ENCODE results near the gene MCL1. TPM values are rescaled to one million over a fixed set of nuclear protein-coding genes. Genes with fewer than 3 reads are reported as not detected.

The MCL1 gene
- total RNA-seq, 2 donors from 2014 or later, result 277 to 307 TPM

DNA sequence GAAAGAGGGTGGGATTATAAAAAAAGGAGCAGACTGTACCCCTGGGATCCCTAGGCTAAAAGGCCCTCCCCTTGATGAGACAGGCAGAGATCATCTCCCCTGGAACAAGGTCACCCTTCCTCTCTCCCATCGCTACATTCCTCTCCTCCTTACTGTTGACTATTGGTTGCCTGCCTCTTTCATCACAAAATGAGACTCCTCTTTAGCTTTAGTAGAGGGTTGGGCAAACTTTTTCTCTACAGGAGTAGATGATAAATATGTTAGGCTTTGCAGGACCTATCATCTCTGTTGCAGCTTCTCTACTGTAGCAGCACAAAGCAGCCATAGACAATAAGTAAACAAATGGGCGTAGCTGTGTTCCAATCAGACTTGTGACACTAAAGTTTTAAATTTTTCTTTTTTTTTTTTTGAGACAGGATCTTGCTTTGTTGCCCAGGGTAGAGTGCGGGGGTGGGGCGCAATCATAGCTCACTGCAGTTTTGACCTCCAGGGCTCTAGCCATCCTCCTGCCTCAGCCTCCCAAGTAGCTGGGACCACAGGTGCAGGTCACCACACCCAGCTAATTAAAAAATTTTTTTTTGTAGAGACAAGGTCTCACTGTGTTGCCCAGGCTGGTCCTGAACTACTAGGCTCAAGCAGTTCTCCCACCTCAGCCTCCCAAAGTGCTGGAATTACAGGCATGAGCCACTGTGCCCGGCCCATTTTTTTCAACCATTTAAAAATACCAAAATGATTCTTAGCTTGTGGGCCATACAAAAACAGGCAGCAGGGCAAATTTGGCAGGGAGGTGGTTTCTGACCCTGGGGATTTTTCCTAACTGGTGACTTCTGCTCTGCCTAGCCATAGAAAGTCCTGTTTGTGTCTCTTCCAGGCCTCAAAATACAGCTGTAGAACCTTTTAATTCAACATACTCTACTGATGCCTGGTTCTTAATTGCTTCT is 15.1 kb downstream of the MCL1 start:
- Mint-ChIP-seq H3K27ac (peak overlapping the region; percentile 100), H3K9me3 (no peaks in the 10 kb centered on the region), H3K36me3 (peaks cover 0 to 4% of the 10 kb centered on the region in 2 donors)
- ATAC-seq, result no peak
- DNase-seq (ENCODE audit: low spot score in 2 of 2), result no peak

DNA sequence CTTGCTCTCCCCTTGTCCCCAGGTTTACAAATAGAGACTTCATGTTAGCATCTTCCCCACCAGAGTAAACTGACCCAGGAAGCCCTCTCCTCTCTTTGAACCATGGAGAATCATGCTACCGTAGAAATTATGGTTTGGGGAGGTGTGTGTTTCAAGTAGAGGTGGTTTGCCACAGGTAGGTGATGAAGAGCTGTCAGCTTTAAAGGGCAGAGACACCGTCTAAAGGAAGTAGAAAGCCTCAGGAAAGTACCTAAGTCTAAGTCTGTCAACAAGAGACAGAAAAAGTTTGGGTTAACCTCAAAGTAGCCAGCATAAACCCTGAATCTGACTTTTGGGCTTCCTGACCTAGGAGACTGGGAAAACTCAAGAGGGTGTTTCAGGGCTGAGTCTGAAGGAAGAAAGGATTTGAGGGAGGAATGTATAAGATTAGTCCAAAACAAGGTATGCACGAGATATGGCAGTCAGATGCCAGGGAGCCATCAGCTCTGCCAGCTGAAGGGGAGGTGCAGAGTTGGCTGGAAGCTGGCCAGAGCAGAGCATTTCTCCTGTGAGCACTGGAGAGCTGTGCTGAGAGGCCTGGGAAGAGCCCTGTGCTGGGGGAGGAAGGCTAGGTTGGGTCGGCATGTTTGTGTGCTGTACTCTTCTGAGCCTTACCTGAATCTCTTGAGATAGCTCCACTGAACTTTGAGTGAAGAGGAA is 15.9 kb downstream of the MCL1 start:
- Mint-ChIP-seq H3K27ac (peak overlapping the region; percentile 100), H3K36me3 (peaks cover 0 to 4% of the 10 kb centered on the region in 2 donors), H3K9me3 (no peaks in the 10 kb centered on the region)
- ATAC-seq (peak; percentile 28 to 39), DNase-seq (ENCODE audit: low spot score in 2 of 2) (peak in 1 of 2 donors; percentile 39)

DNA sequence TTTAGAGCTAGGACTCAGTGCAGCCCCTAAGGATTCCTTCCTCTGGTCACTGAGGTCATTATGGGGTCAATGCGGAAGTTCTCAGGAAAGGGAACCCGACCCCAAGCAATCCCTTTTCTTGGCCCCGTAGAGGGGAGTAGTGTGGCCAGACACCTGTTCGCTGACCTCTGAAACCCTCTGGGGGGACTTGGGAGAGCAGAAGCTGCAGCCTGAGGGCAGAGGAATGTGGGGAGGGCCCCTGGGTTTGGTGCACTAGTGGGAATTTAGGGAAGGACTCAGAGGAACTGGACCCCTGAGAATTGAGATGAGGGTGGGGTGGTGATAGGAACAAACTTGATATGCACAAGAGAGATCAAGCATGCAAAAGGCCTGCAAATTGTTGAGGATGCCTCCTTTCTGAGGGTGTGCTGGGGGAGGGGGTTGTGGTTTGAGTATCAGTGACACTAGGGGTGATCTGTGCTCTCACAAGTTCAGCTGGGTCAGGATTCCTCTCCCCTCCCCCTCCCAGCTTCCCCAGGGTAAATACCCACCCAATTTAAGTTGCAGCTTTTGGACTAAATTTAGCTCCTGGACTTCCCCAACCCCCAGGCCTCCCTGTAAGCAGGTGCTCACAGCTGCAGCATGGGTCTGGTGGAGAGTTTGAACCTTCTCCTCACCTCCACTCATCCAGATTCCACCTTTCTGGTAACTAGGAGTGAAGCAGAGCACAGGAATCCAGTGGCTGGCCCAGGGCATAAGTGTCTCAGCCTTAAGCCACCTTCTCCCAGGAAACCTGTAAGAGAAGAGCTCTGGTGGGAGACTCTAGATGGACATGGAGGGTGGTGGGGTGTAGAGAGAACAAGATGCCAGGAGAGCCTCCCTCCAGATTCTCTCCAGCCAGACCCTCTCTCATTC is 16.7 kb downstream of the MCL1 start:
- peak overlapping the region; percentile 100 for H3K27ac Mint-ChIP-seq
- H3K36me3 Mint-ChIP-seq, result peaks cover 0 to 4% of the 10 kb centered on the region in 2 donors
- ATAC-seq (peak; percentile 29 to 36), DNase-seq (ENCODE audit: low spot score in 2 of 2) (peak; percentile 74 to 84)
- no peaks in the 10 kb centered on the region for H3K9me3 Mint-ChIP-seq

DNA sequence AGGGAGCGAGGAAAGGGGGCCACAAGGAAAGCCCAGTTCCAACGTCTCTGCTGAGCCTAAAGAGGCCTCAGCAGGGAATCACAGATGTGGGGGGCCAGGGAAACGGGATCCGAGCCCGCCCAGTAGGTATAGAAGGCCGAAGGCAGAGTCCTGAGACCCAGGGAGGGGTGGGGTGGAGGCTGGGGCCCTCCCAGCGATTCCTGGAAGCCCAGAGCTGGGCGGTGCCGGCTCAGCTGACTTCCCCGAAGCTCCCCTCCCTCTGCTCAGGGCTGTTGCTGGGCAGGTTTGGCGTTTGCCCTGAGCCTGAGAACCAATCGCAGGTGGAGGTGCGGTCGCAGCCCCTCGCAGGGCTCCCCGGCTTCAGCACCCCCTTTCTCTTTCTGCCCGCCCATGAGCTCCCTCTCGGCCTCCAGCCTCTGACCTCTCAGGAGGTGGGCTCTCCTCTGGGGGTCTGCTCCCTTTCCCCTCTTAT is 17.4 kb downstream of the MCL1 start:
- peaks cover 0 to 1% of the 10 kb centered on the region in 2 donors for H3K36me3 Mint-ChIP-seq
- ATAC-seq, result peak; percentile 58 to 60
- DNase-seq (ENCODE audit: low spot score in 2 of 2), result peak; percentile 90
- H3K9me3 Mint-ChIP-seq, result no peaks in the 10 kb centered on the region
- peak overlapping the region; percentile 100 for H3K27ac Mint-ChIP-seq

DNA sequence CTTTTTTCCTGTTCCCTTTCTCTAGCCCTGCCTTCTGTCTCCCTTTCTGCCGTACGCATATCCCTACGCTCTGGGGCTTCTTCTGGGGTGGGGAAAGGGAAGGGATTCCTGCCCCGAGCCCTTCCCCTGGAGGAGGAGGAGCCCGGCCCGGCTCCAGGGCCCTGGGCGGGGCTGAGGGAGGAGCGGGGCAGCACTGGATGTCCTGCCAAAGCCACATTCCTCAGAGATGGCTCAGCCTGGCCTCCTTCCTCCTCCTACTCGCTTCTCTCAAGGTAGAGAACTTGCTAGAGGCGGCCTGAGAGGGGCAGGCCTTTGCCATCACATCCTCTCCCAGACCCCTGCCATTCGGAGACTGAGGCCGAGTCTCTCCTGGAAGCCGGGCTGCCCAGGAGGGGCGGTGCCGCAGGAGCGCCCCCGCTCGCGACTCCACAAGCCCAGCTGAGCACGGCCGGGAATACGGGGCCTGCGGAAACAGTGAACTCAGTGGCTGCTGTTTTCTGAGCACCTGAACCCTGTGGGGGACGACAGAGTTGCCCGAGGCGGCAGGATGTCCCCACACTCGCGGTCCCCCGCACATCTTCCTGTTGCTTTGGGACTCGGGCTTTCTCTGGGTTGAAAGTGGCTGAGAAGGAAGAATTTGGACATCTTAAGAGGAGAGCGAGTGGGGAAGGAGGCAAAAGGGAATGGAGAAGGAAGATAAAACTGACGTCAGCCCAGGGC is 18.0 kb downstream of the MCL1 start:
- Mint-ChIP-seq H3K9me3 (no peaks in the 10 kb centered on the region), H3K27ac (peak overlapping the region; percentile 100), H3K36me3 (no peaks in the 10 kb centered on the region)
- ATAC-seq (peak; percentile 42 to 49), DNase-seq (ENCODE audit: low spot score in 2 of 2) (peak; percentile 73 to 85)

DNA sequence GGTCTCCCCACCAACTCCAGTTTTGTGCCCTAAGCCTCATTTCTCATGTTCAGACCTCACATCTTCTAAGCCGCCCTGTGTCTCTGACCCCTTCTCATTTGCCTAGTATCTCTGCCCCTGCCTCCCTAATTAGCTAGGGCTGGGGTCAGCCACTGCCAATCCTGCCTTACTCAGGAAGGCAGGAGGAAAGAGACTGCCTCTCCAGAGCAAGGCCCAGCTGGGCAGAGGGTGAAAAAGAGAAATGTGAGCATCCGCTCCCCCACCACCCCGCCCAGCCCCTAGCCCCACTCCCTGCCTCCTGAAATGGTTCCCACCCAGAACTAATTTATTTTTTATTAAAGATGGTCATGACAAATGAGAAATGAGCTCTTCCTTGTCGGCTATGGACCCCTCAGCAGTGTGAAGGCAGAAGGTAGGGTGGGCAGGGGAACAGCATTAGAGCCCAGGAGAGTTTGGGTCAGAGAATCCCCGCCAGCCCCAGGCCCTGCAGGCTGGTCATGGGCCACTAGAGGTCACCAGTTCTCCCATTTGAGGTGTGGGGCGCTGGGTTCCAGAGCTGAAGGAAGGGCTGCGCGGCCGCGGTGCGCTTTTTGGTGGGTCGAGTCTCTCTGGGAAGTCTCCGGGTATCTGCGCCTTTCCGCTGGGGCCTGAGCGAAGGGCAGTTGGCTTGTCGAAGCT is 18.7 kb downstream of the MCL1 start:
- peak; percentile 87 to 91 for DNase-seq (ENCODE audit: low spot score in 2 of 2)
- H3K27ac Mint-ChIP-seq, result peak overlapping the region; percentile 100
- ATAC-seq, result peak; percentile 38
- no peaks in the 10 kb centered on the region for H3K36me3 Mint-ChIP-seq
- no peaks in the 10 kb centered on the region for H3K9me3 Mint-ChIP-seq

DNA sequence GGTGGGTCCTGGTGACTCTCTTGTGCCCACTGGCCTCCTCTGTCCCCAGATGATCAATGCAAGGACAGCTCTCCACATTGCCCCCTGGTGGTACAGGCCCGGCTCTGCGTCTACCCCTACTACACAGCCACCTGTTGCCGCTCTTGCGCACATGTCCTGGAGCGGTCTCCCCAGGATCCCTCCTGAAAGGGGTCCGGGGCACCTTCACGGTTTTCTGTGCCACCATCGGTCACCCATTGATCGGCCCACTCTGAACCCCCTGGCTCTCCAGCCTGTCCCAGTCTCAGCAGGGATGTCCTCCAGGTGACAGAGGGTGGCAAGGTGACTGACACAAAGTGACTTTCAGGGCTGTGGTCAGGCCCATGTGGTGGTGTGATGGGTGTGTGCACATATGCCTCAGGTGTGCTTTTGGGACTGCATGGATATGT is 19.4 kb downstream of the MCL1 start:
- peak in 1 of 2 donors; percentile 19 for ATAC-seq
- Mint-ChIP-seq H3K27ac (peak overlapping the region; percentile 68 to 100), H3K9me3 (no peaks in the 10 kb centered on the region), H3K36me3 (no peaks in the 10 kb centered on the region)
- peak; percentile 76 to 86 for DNase-seq (ENCODE audit: low spot score in 2 of 2)

DNA sequence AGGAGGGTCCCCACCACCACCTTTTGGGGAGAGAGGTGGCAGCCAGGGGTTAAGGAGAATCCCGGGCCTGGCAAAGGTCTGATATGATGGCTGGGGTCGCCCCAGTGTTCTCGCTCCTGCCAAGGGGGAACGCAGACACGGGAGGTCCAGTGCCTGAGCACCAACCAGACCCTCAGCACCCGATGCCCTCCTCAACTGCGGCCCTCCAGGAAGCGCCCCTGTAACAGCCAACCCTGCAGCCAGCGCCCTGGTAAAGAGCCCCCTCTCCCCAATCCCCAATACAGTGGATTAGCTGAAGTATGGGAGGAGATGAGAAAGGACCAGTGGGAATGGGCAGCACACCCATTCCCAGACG is 19.8 kb downstream of the MCL1 start:
- Mint-ChIP-seq H3K9me3 (no peaks in the 10 kb centered on the region), H3K36me3 (no peaks in the 10 kb centered on the region), H3K27ac (peak overlapping the region in 1 of 2 donors; percentile 100)
- DNase-seq (ENCODE audit: low spot score in 2 of 2), result no peak
- no peak for ATAC-seq

DNA sequence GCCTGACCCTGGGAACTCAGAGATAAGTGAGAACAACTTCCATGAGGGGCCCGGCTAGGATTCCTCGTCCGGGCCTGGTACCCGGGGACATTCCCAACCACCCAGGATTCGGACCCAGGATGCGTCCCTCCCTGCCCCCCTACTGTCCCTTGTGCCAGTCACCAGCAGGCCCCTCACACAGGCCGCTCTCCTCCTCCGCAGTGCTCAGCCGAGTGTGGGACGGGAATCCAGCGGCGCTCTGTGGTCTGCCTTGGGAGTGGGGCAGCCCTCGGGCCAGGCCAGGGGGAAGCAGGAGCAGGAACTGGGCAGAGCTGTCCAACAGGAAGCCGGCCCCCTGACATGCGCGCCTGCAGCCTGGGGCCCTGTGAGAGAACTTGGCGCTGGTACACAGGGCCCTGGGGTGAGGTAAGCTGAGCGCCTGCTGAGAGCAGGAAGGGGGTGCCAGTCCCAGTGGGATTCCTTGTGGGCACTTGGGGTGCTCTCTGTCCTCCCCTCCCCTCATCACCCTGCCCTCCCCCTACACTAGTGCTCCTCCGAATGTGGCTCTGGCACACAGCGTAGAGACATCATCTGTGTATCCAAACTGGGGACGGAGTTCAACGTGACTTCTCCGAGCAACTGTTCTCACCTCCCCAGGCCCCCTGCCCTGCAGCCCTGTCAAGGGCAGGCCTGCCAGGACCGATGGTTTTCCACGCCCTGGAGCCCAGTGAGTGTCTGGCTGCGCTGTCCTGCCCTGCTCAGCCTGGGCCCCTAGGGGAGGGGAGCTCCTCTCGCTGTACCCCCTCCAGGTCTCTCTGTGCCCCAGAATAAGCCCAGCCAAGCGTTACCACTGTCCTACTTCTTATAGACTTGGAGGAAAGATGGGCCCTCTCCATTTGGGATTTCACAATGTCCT is 20.4 kb downstream of the MCL1 start:
- no peak for ATAC-seq
- Mint-ChIP-seq H3K27ac (no peak overlapping the region), H3K9me3 (no peaks in the 10 kb centered on the region), H3K36me3 (no peaks in the 10 kb centered on the region)
- DNase-seq (ENCODE audit: low spot score in 2 of 2), result no peak

DNA sequence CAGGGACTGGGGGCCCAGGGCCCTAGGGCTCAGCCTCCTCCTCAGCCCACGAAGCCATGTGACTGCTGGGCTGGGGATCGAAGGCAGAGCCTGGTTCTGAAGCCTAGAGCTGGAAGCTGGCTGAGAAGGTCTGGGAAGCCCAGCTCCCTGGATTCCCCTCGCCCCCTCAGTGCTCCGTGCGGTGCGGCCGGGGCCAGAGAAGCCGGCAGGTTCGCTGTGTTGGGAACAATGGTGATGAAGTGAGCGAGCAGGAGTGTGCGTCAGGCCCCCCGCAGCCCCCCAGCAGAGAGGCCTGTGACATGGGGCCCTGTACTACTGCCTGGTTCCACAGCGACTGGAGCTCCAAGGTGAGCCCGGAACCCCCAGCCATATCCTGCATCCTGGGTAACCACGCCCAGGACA is 21.1 kb downstream of the MCL1 start:
- DNase-seq (ENCODE audit: low spot score in 2 of 2) (no peak), ATAC-seq (no peak)
- Mint-ChIP-seq H3K27ac (no peak overlapping the region), H3K36me3 (no peaks in the 10 kb centered on the region), H3K9me3 (no peaks in the 10 kb centered on the region)

DNA sequence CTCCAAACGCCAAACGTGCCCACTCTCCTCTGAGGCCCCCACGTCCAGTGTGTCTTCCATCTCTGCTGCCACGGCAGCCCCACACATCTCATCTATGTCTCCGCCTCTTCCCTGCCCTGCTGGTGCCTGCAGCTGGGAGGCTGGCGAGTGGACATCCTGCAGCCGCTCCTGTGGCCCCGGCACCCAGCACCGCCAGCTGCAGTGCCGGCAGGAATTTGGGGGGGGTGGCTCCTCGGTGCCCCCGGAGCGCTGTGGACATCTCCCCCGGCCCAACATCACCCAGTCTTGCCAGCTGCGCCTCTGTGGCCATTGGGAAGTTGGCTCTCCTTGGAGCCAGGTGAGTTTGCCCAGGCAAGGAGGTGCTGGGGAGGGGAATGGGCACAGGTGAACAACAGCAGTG is 21.6 kb downstream of the MCL1 start:
- Mint-ChIP-seq H3K27ac (no peak overlapping the region), H3K9me3 (no peaks in the 10 kb centered on the region), H3K36me3 (no peaks in the 10 kb centered on the region)
- DNase-seq (ENCODE audit: low spot score in 2 of 2), result no peak
- no peak for ATAC-seq

DNA sequence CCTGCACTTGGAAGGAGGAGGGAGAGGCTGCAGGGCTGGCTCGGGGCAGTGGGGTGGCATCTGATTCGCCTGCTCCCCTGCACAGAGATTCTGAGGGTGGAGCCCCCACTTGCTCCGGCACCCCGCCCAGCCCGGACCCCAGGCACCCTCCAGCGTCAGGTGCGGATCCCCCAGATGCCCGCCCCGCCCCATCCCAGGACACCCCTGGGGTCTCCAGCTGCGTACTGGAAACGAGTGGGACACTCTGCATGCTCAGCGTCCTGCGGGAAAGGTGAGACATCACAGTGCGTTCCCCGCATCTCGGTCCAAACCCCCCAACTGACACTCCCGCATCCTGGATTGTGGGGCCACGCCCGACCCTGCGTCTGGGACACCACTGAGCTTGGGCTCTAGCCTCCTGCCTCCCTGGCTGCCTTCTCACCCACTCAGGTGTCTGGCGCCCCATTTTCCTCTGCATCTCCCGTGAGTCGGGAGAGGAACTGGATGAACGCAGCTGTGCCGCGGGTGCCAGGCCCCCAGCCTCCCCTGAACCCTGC is 22.3 kb downstream of the MCL1 start:
- Mint-ChIP-seq H3K27ac (no peak overlapping the region), H3K36me3 (no peaks in the 10 kb centered on the region), H3K9me3 (no peaks in the 10 kb centered on the region)
- ATAC-seq (no peak), DNase-seq (ENCODE audit: low spot score in 2 of 2) (no peak)

DNA sequence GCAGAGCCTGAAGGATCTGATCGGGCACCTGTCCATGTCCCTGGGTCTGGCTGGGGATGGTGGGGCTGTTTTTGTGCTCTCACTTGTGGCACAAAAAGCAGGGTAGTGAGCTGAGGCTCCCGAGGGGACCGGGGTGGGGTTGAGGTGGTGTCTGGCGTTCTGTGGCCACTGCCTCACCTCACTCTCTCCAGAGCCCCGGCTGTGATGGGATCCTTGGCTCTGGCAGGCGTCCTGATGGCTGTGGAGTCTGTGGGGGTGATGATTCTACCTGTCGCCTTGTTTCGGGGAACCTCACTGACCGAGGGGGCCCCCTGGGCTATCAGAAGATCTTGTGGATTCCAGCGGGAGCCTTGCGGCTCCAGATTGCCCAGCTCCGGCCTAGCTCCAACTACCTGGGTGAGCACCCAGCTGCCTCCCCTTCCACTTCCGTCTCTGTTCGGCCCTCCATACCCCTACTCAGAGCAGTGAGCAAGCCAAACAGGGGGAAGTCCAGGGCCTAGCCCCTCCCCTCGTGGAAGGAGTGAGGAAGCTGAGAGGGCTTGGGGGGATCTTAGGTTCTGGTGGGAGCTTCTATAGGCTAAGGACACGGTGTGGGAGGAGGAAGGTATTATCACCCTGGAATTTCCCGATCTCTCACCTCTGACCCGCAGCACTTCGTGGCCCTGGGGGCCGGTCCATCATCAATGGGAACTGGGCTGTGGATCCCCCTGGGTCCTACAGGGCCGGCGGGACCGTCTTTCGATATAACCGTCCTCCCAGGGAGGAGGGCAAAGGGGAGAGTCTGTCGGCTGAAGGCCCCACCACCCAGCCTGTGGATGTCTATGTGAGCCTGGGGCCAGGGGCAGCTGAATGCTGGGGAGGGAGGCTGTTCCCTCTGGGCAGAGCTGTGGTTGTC is 23.2 kb downstream of the MCL1 start:
- Mint-ChIP-seq H3K9me3 (no peaks in the 10 kb centered on the region), H3K36me3 (no peaks in the 10 kb centered on the region), H3K27ac (no peak overlapping the region)
- DNase-seq (ENCODE audit: low spot score in 2 of 2) (no peak), ATAC-seq (no peak)
